ENCODE results near the gene BACH2. TPM values are rescaled to one million over a fixed set of nuclear protein-coding genes. Genes with fewer than 3 reads are reported as not detected.

Gene BACH2
- total RNA-seq, 1 donor from 2014 or later = 7.7 TPM

DNA sequence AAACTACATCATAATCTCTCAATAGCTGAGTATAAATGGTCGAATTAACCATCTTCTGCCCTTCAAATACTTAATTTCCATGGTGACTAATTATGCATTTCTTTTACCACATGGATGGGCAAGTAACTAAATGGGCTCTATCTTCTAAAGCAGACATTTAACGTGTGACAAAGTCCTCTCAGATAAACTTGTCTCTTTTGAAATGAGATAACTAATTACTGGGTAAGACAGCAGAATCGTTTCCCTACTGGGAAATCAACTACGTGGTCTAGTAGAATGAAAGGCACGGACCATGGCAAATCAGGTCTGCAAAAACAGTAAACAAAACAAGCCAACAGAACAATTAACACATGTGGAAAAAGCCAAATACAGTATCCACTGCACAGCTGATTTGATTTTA lies 137.7 kb downstream of the BACH2 start:
- intact Hi-C loops (cut with DNase I) = no loop called here
- H3K4me3 ChIP-seq = no peak overlapping the region
- H3K9me3 ChIP-seq = no peaks in the 10 kb centered on the region
- peaks cover 0 to 27% of the 10 kb centered on the region in 2 donors for H3K4me1 ChIP-seq
- H3K27me3 ChIP-seq = no peaks in the 10 kb centered on the region
- DNase-seq (ENCODE audit: low spot score in 2 of 2) = no peak
- no peaks in the 10 kb centered on the region for H3K36me3 ChIP-seq
- TF ChIP-seq, protein P1, sequence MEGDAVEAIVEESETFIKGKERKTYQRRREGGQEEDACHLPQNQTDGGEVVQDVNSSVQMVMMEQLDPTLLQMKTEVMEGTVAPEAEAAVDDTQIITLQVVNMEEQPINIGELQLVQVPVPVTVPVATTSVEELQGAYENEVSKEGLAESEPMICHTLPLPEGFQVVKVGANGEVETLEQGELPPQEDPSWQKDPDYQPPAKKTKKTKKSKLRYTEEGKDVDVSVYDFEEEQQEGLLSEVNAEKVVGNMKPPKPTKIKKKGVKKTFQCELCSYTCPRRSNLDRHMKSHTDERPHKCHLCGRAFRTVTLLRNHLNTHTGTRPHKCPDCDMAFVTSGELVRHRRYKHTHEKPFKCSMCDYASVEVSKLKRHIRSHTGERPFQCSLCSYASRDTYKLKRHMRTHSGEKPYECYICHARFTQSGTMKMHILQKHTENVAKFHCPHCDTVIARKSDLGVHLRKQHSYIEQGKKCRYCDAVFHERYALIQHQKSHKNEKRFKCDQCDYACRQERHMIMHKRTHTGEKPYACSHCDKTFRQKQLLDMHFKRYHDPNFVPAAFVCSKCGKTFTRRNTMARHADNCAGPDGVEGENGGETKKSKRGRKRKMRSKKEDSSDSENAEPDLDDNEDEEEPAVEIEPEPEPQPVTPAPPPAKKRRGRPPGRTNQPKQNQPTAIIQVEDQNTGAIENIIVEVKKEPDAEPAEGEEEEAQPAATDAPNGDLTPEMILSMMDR (IDR thresholded peaks at IDR 0.05) = no peak
- H3K27ac ChIP-seq = peak overlapping the region; percentile 80 to 81

DNA sequence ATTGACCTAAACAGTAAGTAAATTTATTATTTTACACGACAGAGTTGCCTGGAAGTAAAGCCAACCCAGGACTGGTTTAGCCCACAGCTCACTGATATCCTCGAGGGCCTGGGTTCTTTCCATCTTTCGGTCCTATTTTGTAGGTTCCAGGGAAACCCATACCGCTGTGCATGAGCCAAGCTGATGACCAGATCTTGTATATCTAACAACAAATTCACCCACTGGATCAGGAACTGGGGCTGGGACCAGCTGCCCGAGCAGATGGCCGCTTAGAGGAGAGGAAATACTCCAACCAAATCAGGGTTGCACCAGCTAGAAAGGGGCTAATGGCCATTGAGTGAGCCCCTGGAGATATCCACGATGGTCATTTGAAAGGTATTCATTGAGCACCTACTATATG lies 139.2 kb downstream of the BACH2 start:
- TF ChIP-seq, protein P1 (IDR thresholded peaks at IDR 0.05) = no peak
- H3K4me1 ChIP-seq = peaks cover 0 to 22% of the 10 kb centered on the region in 2 donors
- no peaks in the 10 kb centered on the region for H3K9me3 ChIP-seq

DNA sequence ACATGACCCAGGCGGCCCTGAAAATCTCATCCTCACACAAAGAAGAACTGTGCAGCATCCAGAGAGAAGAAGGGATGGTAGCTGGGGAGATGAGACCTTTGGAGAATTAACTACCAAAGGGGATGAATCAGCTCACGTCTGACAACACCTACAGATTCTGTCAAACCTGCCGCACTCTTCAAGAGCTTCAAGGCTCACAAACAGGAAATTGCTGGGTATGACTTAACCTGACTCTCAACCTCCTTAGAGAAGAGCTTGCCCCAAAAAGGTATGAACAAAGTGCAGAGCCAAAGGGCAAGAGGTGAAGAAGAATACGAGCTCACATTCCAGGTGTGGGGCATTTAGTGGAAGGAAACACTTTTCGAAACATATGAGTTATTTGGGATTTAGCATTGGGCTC lies 139.8 kb downstream of the BACH2 start:
- TF ChIP-seq, protein P1 (IDR thresholded peaks at IDR 0.05) = no peak
- H3K27me3 ChIP-seq = no peaks in the 10 kb centered on the region
- no peak overlapping the region for H3K4me3 ChIP-seq
- intact Hi-C loops (cut with DNase I) = loop anchor here (2.0 kb wide), 1 partner anchor 54 kb away; no protein-coding TSS in a partner anchor
- H3K9me3 ChIP-seq = no peaks in the 10 kb centered on the region
- no peak overlapping the region for H3K27ac ChIP-seq
- peaks cover 0 to 22% of the 10 kb centered on the region in 2 donors for H3K4me1 ChIP-seq
- H3K36me3 ChIP-seq = no peaks in the 10 kb centered on the region
- DNase-seq (ENCODE audit: low spot score in 2 of 2) = no peak

More for the DNA sequence above, 139.2 kb downstream of the BACH2 start:
- Histone ChIP-seq H3K27me3 (no peaks in the 10 kb centered on the region), H3K36me3 (no peaks in the 10 kb centered on the region), H3K4me3 (no peak overlapping the region), H3K27ac (no peak overlapping the region)
- DNase-seq (ENCODE audit: low spot score in 2 of 2) = no peak
- intact Hi-C loops (cut with DNase I) = loop anchor here (2.0 kb wide), 1 partner anchor 55 kb away; no protein-coding TSS in a partner anchor

DNA sequence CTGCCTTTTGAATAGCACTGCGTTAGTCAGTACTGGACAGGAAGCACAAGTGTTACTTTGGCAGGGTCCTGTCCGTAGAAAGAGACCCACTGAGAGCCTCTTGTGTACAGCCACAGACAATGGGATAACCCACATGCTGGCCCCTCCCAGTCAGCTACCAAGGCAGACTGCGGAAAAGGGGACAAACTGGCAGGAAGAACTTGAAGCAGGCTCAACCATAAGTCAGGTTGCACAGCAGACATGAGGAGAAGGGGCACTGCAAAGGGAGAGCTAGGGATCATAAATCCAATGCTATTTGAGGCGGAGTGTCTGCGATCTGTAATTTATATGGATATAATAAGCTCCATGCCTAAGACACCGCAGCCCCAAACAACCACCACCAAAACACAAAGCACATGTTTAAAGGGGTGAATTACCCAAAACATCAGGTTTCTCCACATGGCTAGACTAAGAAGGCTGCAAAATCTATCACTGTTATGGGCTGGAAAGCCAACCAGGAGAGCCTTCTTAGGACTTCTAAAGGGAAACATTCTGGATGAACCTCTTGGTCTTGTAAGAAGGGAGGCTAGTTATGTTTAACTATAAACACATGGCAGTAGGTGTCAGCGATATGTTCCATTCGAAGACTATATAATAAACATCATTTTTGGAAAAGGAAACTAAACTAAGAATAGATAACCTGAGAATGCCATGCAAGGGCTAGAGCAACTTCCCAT lies 141.7 kb downstream of the BACH2 start:
- H3K27ac ChIP-seq = no peak overlapping the region

DNA sequence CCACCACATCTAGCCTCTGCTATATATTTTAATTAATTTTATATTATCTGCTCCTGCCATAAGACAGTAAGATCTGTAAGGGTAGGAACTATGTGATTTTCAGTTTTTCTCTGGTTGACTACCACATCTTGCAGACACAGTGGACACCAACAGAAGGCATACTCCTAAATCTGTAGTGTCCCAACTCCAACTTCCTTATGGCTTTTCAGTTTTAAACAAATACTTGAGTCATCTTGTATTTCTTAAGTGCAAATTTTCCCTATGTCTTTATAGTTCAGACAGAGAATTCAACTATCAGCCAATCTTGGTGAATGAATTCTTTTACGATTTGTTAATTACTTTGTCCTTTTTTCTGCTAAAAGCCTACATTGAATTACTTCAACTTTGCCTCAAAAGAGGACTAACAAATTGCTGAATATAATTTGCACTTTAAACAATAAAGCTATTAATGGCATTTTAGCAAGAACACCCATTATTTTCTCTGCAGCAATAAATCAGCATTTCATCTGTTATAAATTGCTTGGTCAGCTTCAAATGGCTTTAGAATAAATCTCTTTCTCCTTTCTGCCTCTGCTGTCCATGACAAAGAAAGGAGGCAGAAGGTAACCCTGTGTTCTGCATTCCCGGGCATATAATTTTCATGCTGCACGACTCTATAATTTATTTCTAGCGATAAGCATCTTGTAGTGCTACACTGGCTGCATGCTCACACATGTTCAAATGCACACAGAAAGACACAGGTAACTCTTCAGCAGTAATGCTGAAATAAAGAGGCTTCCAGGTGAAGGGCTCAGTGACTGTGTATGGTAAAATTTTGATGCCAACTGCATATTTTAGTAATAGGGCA lies 144.8 kb downstream of the BACH2 start:
- no peaks in the 10 kb centered on the region for H3K9me3 ChIP-seq
- H3K36me3 ChIP-seq = no peaks in the 10 kb centered on the region
- no peak for DNase-seq (ENCODE audit: low spot score in 2 of 2)
- intact Hi-C loops (cut with DNase I) = no loop called here
- TF ChIP-seq, protein P1 (IDR thresholded peaks at IDR 0.05) = no peak
- no peak overlapping the region for H3K4me3 ChIP-seq
- H3K27me3 ChIP-seq = no peaks in the 10 kb centered on the region
- no peaks in the 10 kb centered on the region for H3K4me1 ChIP-seq
- H3K27ac ChIP-seq = no peak overlapping the region

More for the DNA sequence above, 141.7 kb downstream of the BACH2 start:
- Histone ChIP-seq H3K27me3 (no peaks in the 10 kb centered on the region), H3K4me1 (peaks cover 0 to 10% of the 10 kb centered on the region in 2 donors), H3K4me3 (no peak overlapping the region), H3K9me3 (no peaks in the 10 kb centered on the region), H3K36me3 (no peaks in the 10 kb centered on the region)
- no peak for DNase-seq (ENCODE audit: low spot score in 2 of 2)
- intact Hi-C loops (cut with DNase I) = no loop called here
- TF ChIP-seq, protein P1 (IDR thresholded peaks at IDR 0.05) = no peak

Measured in ascending aorta (tissue), 2 donors.